GM10847 (cell line): ENCODE measurements around the gene RAP2C.

Source experiments
- POLR2A ChIP-seq: IDR thresholded peaks from 2 replicates; pipeline ENCODE4 v1.6.1; 2011; ENCODE audit not compliant: insufficient read length; ENCODE audit errors: extremely low read depth

The RAP2C gene

DNA sequence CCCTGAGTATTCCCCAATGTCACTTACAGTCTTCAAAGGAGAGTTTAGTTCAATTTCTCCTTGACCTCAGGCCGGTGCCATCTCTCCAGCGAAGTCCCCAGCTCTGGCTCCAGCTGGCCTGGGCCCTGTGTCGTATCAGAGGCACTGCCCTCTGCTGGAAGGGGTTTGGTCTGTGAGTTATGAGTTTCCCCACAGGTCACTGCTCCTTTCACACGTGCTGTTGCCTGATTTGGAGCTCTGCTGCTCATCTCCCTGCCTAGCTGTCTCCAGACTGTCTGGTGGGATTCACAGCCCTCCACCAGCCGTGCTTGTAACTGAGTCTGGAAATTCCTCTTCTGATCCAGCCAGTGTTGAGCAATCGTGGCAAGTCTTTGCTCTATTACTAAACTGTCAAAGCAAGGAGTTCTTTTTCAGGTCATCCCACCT, at the start of gene RAP2C:
TSS of gene RAP2C (minus strand) at position 105 of the 426 bp plus-strand sequence. CDS start 2,179 bp downstream, outside the sequence.
- no peak for TF ChIP-seq POLR2A

DNA sequence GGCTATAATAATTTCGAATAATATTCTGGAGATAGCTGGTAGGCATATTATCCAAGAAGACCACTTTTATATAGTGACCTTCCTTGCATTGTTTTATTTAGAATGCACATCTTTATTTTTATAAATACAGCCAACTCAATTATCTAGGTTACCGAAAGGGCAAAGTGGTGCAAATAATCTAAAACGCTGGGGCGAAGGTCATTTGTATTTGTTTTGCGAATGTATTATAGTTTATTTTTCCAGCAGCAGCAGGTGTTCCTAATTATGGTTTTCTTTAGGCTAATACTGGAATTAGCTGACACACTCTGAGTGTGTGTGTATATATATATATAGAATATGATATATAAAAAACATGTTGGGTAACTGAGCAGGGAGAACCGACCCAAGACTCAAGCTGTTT, 48.1 kb upstream of the RAP2C start:
- TF ChIP-seq POLR2A = no peak

DNA sequence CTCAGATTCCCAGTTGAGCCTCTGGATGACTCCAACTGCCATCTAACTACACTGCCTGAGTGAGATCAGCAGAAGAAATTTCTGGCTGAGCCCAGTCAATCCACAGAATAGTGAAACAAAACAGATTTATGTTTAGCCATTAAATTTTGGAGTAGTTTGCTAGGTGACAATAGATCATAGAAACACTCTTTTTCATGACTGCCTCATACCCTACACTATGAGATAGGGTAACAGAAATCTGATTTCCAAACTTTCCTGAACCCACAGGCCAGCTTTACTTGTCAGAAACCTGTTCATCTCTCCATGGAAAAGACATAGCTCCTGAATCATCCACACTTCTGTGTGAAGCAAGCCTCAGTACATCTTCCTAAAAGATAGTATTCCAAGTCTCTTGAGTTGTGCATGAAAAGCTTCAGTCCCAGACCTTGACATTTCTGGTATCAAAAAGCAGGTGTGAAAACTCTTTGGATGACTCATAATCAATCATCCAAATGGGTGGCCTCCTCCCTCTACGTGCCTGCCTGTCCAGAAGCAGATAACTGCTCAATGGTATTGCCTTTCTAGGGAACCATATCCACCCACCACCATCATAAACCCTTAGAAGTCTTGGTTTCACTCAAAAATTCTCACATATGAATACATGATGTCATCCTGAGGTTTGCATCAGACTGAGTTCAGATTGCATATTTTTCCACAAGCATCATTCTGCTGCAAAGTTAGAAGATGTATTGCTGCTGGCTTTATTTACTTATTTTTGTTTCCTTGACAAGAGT, 47.5 kb upstream of the RAP2C start:
- no peak for TF ChIP-seq POLR2A

DNA sequence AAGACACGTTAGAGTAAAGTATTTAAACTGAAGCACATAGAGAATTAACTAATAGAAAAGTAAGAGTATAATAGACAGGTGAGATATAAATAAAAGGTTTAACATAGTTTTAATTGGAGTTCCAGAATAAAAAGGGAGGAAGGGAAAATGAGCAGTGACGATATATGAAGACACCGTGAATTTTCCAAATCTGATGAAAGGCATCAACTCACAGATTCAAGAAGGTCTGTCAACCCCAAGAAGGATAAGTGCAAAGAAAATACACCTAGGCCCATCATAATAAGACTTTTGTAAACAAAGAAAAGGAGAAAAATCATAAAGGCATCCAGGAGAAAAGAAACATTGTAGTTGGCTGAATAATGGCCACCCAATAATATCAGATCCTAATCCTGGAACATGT, 43.9 kb upstream of the RAP2C start:
- TF ChIP-seq POLR2A = no peak

DNA sequence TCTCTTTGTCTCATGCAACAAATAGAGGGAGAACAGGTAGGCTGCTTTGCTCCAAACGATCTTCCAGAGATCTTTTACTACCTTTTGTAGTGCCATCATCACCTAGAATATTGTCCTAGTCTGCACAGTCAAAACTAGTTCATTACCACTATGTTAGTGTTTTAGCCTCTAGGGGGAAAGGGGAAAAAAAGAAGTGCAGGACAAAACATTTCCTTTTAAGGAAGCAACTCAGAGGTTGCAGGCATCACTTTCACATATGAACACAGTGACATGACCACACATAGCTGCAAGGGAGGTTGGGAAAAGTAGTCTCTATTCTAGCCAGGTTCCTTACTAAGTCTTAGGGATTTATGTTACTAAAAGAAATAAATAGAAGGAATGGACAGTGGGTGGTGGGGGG, 39.3 kb upstream of the RAP2C start:
- TF ChIP-seq POLR2A = no peak

DNA sequence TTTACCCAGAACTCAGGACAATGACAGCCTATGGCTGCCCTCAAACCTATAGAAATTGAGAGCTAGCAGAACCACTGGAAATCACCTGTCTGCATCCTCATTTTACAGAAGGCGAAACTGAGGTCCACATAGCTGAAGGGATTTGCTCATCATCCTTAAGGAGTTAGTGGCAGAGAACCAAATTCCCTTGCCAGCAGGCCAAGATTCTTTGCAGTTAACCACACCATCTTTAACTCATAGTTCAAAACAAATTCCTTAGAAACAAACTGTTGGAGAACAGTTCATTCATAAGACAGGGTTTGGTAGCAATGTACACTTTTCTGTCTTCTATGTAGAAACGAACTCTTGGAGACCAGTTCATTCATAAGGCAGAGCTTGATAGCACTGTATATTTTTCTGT, 37.9 kb upstream of the RAP2C start:
- TF ChIP-seq POLR2A = no peak

DNA sequence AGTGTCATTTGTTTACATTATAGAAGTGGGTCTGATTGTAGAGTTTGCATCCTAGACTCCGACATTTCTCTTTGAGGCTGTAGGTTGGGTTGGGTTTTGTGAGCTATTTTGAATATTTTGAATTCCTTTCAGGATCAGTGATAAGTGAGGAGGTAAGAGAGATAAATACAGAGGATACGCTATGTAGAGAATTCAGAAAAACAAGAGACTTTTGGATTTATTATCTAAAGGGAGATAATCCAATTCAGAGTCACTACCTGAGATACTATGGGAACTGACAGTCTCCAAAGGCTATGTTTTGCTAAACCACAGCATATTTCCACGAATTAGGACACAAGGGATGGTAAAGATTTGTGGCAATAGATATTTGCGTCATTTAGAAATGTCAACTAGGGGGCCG, 16.9 kb upstream of the RAP2C start:
- TF ChIP-seq POLR2A = no peak

DNA sequence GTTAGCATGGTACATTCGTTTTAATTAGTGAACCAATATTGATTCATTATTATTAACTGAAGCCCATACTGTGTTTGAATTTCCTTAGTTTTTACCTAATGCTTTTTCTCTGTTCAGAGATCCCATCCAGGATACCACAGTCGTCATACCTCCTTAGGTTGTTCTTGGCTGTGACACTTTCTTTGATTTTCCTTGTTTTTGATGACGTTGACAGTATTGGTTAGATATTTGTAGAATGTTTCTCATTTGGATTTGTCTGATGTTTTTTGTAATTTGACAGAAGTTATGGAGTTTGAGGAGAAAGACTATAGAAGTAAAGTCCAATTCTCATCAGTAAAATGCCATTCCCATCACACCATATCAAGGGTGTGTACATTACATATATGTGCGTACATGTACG, 16.2 kb upstream of the RAP2C start:
- TF ChIP-seq POLR2A = no peak

DNA sequence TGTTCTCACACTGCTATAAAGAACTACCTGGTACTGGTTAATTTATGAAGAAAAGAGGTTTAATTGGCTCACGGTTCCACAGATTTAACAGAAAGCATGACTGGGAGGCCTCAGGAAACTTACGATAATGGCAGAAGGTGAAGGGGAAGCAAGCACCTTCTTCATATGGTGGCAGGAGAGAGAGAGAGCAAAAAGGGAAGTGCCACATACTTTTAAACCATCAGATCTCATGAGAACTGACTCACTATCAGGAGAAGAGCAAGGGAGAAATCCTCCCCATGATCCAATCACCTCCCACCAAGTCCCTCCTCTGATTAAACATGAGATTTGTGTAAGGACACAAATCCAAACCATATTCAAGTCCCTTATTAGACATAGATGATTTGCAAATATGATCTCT, 12.3 kb upstream of the RAP2C start:
- TF ChIP-seq POLR2A = no peak

DNA sequence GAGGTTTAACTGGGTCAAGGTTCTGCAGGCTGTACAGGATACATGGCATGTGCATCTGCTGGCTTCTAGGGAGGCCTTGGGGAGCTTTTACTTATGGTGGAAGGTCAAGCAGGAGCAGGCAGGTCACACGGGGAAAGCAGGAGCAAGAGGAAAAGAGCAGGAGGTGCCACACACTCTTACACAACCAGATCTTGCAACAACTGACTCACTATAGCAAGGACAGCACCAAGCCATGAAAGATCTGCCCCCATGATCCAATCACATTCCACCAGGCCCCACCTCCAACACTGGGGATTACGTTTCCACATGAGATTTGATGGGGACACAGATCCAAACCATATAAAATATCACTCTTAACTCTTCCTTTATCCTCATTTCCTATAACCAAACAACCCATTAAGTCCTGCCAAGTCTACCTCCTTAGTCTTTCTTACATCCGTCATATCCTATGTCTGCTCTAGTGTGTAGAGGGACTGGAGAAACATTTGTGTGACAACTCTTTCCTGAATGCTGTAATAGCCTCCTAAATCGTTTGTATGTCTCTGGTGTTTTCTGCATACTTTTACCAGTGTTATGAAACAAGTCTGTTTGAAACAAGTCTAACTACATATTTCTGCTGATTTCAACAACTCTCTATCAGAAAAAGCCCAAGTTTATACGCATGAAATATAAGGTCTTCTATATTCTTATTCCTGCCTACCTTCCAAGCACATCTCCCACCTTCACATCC, 8.3 kb upstream of the RAP2C start:
- no peak for TF ChIP-seq POLR2A

DNA sequence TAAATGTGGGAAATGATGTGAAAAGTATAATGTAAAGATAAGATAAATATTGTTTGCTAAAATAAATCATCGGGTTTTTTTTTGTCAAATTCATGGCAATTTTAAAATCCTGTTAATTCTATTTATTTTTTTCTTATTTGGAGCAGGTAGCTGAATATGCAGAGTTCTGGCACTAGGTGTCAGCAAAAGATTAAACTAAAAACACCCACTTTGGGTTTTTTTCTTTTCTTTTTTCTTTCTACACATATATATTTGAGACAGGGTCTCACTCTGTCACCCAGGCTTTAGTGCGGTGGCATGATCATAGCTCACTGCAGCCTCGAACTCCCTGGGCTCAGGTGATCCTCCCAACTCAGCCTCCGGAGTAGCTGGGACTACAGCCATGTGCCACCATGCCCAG, 6.9 kb upstream of the RAP2C start:
- no peak for TF ChIP-seq POLR2A

DNA sequence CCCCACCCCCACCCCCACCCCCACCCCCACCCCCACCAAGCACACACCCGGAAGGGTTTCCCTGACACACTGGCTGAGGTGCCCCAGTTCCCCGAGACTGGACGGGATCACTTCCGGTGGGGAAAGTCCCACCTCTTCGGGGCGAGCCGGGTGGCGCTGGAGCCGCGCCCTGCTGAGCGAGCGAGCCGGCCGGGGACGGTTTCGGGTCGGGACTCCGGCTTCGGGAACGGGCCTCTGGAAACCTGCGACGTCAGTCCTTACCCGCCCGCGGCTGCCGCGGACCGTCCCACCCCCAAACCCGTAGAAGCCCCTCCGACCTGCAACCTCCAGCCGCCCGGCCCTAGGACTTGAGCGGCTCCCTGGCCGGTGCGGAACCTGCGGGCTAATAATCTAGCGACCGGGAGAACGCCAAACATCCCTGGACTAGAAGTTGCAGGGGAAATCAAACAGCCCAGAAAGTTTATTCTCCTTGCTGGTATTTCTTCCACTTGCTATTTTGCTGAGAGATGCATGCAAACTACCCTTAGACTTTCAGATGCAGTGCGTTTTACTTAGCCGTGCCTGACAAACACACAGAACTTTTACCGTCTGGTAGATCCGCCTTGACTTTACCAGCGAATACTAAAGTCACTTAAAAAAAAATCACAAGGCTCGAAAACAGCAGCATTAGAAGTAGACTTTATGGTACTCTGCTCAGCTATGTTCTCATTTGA, 991 bp downstream of the RAP2C start:
- TF ChIP-seq POLR2A = peak; percentile 49

DNA sequence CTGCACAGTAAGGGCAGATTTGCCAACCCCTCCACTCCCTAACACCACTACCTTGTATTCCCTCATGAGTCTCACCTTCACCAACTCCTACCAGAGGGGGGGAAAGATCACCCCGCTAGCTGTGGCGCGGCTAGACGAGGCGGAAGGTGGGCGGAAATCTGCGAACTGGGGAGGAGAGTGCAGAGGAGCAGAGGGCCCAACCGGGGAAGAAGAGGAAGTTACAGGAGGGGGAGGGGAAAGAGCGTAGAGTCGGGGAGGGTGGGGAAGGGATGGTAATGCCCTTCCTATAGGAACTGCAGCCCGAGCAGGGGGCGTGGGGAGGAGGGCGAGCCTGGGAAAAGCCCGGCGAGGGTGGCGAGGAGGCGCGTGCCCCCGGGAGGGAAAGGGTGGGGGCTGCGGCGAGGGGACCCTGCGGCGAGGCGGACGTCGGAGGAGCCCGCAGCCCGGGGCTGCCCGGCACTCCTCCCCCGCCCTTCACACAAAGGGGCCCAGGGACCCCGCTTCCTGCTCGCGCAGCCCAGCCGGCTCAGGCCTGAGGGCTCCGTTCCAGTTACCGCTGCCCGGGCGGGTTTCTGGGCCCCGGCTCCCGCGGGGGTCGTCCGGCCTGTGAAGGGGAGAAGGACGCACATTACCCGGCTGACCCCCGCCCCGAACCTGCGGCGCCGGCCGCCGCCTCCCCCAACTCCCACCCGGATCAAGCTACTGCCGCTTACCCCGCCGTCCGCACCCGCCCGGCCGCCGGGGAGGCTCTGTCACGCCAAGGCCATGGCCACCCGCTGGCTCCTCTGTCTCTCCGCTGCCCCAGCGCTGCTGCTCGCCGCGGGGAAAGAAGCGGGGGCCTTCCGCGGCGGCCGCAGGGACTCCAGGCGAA, 1.8 kb downstream of the RAP2C start:
- no peak for TF ChIP-seq POLR2A

DNA sequence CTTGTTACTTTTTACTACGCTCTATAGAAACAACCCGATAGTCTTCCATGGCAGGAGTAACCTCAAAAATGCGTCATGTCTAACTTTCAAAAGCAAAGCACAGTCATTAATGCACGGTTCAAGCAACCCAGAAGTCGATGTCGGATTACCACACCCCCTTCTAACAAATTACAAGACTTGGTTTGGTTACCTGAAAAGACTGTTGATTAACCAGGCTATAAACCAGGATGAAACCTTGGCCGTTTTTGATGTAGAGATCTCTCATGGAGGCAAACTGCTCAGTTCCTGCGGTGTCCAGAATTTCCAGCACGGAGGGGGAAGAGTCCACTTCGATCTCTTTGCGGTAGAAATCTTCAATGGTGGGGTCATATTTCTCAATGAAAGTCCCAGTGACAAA, 2.4 kb downstream of the RAP2C start:
- no peak for TF ChIP-seq POLR2A

DNA sequence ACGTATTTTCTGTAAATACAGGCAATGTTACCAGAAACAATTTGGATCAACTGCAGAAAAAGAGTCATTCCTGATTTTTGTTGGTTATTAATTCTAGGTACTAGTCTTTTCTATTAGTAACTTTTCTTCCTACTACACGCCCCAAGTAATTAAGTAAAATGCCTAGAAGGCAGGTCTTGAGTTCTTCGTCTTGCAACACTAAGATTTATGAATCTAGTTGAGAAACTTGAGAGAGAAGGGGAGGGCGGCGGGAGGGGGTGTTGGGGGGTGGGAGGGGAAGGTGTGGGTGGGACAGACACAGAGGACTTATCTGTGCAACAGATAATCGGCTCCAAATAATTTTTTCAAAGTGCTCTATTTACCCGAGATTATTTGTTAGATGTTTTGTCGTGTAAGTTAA, 3.0 kb downstream of the RAP2C start:
- no peak for TF ChIP-seq POLR2A

DNA sequence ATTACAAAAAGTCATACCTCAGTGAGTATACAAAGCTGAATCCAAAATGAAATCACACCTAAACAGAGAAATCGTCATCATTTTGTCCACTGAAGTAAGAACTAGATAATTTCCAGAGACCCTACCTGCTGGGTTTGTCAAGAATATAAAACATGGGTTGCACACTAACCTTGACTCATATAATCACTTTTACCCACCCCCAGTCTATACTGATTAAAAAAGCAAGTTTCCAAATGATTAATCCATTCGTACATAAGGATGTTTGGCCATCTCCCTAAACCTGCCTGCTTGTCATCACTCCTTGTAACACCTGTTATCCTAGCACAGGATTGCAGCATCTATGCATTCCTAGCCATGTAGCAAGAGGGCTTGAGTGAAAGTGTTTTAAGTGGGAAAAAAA, 4.7 kb downstream of the RAP2C start:
- TF ChIP-seq POLR2A = no peak

DNA sequence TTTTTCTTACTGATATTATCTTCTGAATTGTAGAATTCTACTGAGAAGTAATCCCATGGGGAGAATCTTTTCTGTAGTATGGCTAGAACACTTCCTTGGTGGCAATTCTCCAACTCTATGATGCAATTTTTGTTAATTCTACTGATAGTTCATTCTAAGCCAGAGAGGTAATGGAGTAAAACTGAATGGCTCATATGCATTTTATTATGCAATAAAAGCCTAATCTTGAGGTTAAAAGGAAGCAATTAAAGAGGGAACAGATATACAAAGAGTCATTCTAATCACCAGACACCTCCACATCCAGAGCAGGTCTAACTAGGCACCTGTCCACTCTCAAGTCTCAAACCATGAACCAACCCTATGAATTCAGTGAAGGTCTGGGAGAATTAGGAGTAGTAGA, 9.7 kb downstream of the RAP2C start:
- TF ChIP-seq POLR2A = no peak
